DOHH2 (cell line): ENCODE results near the gene MAD2L1BP.
A peak's percentile ranks its signal among the peaks of the same experiment; 100 is the strongest.

Experiments
- H3F3A ChIP-seq: fragments of 200-600 bp; sonication (generic), shearing (Covaris generic); 2 replicates; pipeline ENCODE4 v1.6.0; 2016; ENCODE audit warnings: antibody characterized with exemption, mild to moderate bottlenecking; ENCODE audit not compliant: control insufficient read depth, insufficient read depth
- H3K27ac ChIP-seq: fragments of 200-600 bp; sonication (generic); 2 replicates; pipeline ENCODE4 v1.5.1; 2014; ENCODE audit warnings: low read depth, mild to moderate bottlenecking, low read length, moderate library complexity
- H3K27me3 ChIP-seq: fragments of 200-600 bp; sonication (generic); 2 replicates; pipeline ENCODE4 v1.6.1; 2014; ENCODE audit warnings: mild to moderate bottlenecking, low read length, mixed read lengths; ENCODE audit not compliant: control insufficient read depth
- H3K36me3 ChIP-seq: fragments of 200-600 bp; sonication (generic); 2 replicates; pipeline ENCODE4 v1.6.1; 2014; ENCODE audit warnings: mild to moderate bottlenecking, low read length, moderate library complexity, mixed read lengths; ENCODE audit not compliant: control insufficient read depth
- H3K4me1 ChIP-seq: fragments of 200-600 bp; sonication (generic); 2 replicates; pipeline ENCODE4 v1.6.1; 2014; ENCODE audit warnings: mild to moderate bottlenecking, low read length, mixed read lengths; ENCODE audit not compliant: control insufficient read depth
- H3K4me2 ChIP-seq: fragments of 200-600 bp; sonication (generic); 2 replicates; pipeline ENCODE4 v1.6.0; 2014; ENCODE audit warnings: mild to moderate bottlenecking, low read length, moderate library complexity
- H3K4me3 ChIP-seq: fragments of 200-600 bp; sonication (generic); 2 replicates; pipeline ENCODE4 v1.5.1; 2014; ENCODE audit warnings: mild to moderate bottlenecking, low read length, mixed read lengths
- H3K79me2 ChIP-seq: fragments of 200-600 bp; sonication (generic); 2 replicates; pipeline ENCODE4 v1.6.1; 2014; ENCODE audit warnings: mild to moderate bottlenecking, low read length, mixed read lengths; ENCODE audit not compliant: control insufficient read depth
- H3K9me2 ChIP-seq: fragments of 200-600 bp; sonication (generic); replicated peaks from 2 replicates; pipeline ENCODE4 v1.6.1; 2014; ENCODE audit warnings: mild to moderate bottlenecking, low read length, mixed read lengths; ENCODE audit not compliant: control insufficient read depth
- H3K9me3 ChIP-seq: fragments of 200-600 bp; sonication (generic); 2 replicates; pipeline ENCODE4 v1.6.1; 2014; ENCODE audit warnings: antibody characterized with exemption, low read length, mixed read lengths; ENCODE audit not compliant: control insufficient read depth, insufficient read depth
- H4K20me1 ChIP-seq: fragments of 200-600 bp; sonication (generic); 2 replicates; pipeline ENCODE4 v1.6.0; 2014; ENCODE audit warnings: low read depth, mild to moderate bottlenecking, antibody characterized with exemption, low read length, moderate library complexity; ENCODE audit not compliant: control insufficient read depth, insufficient read depth
- CTCF ChIP-seq: fragments of 200-600 bp; sonication (generic); IDR thresholded peaks from one replicate; pipeline ENCODE4 v1.5.1; 2014; ENCODE audit warnings: antibody characterized with exemption, mild to moderate bottlenecking, low read depth, low read length; ENCODE audit not compliant: poor library complexity, severe bottlenecking
- EZH2phosphoT487 ChIP-seq: fragments of 200-600 bp; sonication (generic); IDR thresholded peaks from 2 replicates; pipeline ENCODE4 v1.6.1; 2017; ENCODE audit warnings: borderline replicate concordance, mild to moderate bottlenecking, antibody characterized with exemption, low read length, moderate library complexity, mixed read lengths

The MAD2L1BP gene

DNA sequence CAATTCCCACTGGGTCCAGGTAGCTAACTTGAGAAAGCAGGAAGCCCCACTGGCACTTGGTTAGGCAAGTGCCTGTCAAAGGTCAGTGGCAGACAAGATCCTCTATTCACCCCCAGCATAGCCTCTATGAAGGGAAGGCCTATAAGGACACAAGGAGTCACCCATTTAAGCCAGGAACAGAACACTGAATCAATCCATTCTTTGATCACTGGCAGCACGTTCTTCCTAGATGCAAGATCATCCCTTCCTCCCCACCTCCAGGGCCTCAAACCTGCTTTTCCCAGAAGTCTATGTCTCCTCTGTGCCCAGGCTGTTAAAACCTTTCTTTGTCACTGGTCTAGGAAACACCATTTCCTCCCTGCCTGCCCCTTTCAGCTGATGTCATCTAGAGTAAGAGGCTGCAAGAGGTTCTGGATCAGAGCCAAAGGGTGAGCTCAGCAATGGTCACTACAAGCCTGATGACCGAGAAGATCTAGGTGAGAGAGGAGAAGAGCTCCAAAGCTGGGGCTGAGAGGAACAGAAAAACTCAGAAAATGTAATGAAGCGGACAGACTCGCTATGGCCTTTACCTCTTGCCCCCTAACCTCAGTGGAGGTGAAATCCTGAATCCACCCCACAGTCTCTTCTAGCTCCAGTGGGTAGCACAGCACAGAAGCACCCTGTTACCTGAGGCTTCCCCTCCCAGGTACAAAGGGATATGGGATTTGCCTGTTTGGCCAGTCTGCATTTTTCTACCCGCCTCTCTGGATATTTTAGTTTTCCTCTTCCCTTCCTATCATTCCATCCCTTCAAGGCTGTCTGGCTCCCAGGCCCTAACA is 8.4 kb upstream of the MAD2L1BP start:
- Histone ChIP-seq H4K20me1 (no peaks in the 10 kb centered on the region), H3K27me3 (no peaks in the 10 kb centered on the region), H3K9me2 (no peaks in the 10 kb centered on the region), H3K36me3 (peaks cover 61% of the 10 kb centered on the region), H3K9me3 (no peaks in the 10 kb centered on the region), H3K79me2 (peaks cover 24% of the 10 kb centered on the region), H3K4me3 (peak overlapping the region; percentile 99), H3K4me1 (peaks cover 29% of the 10 kb centered on the region), H3K27ac (no peak overlapping the region), H3F3A (peaks cover 9% of the 10 kb centered on the region; the same call in 1 of the 2 replicates), H3K4me2 (peak overlapping the region; percentile 51)
- TF ChIP-seq EZH2phosphoT487 (no peak), CTCF (no peak)

- Histone ChIP-seq H3K79me2 (peaks cover 24% of the 10 kb centered on the region), H3F3A (peaks cover 9% of the 10 kb centered on the region; the same call in 1 of the 2 replicates), H4K20me1 (no peaks in the 10 kb centered on the region), H3K36me3 (peaks cover 48% of the 10 kb centered on the region), H3K4me3 (peak overlapping the region; percentile 99), H3K9me3 (no peaks in the 10 kb centered on the region), H3K4me1 (peaks cover 29% of the 10 kb centered on the region), H3K9me2 (no peaks in the 10 kb centered on the region), H3K27ac (peak overlapping the region; percentile 75), H3K27me3 (no peaks in the 10 kb centered on the region), H3K4me2 (peak overlapping the region; percentile 91)
- TF ChIP-seq EZH2phosphoT487 = no peak
- TF ChIP-seq CTCF = no peak
These were observed 7.1 kb upstream of the MAD2L1BP start for GRCh38 chr6:43628393-43629103.

GRCh38 chr6:43629104-43629504 is 6.5 kb upstream of the MAD2L1BP start, which contains the start of gene GTPBP2:
TSS of gene GTPBP2 (minus strand) at chr6:43629264. CDS start at chr6:43629162, 102 bp downstream.
- peak within 1 kb of the TSS; percentile 88 for H3K27ac ChIP-seq
- H3K4me3 ChIP-seq = peak within 1 kb of the TSS; percentile 99
- H3K4me2 ChIP-seq = peak within 1 kb of the TSS; percentile 91
- peaks cover 14% of the 10 kb centered on the region for H3F3A ChIP-seq
- peaks cover 42% of the 10 kb centered on the region for H3K36me3 ChIP-seq
- H3K79me2 ChIP-seq = peaks cover 24% of the 10 kb centered on the region
- no peaks in the 10 kb centered on the region for H3K9me2 ChIP-seq
- TF ChIP-seq CTCF = no peak
- H3K27me3 ChIP-seq = no peaks in the 10 kb centered on the region
- no peaks in the 10 kb centered on the region for H4K20me1 ChIP-seq
- H3K4me1 ChIP-seq = peaks cover 34% of the 10 kb centered on the region
- H3K9me3 ChIP-seq = no peaks in the 10 kb centered on the region
